Measurements from ENCODE around the gene USP14.

The USP14 gene

GRCh38 chr18:148841-149240 is 9.5 kb upstream of the USP14 start:
- Mint-ChIP-seq H3K4me3 (no peak overlapping the region), H3K27me3 (peaks cover 3% of the 10 kb centered on the region), H3K4me1 (ENCODE audit: low read depth) (no peaks in the 10 kb centered on the region), H3K27ac (no peak overlapping the region), H3K9me3 (ENCODE audit: low read depth) (no peaks in the 10 kb centered on the region), H3K36me3 (no peaks in the 10 kb centered on the region)

- peaks cover 2% of the 10 kb centered on the region for H3K36me3 Mint-ChIP-seq
- H3K27me3 Mint-ChIP-seq: peaks cover 3% of the 10 kb centered on the region
- H3K27ac Mint-ChIP-seq: no peak overlapping the region
- H3K4me3 Mint-ChIP-seq: no peak overlapping the region
- H3K9me3 Mint-ChIP-seq (ENCODE audit: low read depth): no peaks in the 10 kb centered on the region
- H3K4me1 Mint-ChIP-seq (ENCODE audit: low read depth): peaks cover 11% of the 10 kb centered on the region
Observed at GRCh38 chr18:154151-154550, 4.2 kb upstream of the USP14 start.

- no peaks in the 10 kb centered on the region for H3K9me3 Mint-ChIP-seq (ENCODE audit: low read depth)
- H3K27ac Mint-ChIP-seq: no peak overlapping the region
- peaks cover 20% of the 10 kb centered on the region for H3K4me1 Mint-ChIP-seq (ENCODE audit: low read depth)
- H3K36me3 Mint-ChIP-seq: peaks cover 2% of the 10 kb centered on the region
- no peaks in the 10 kb centered on the region for H3K27me3 Mint-ChIP-seq
- no peak overlapping the region for H3K4me3 Mint-ChIP-seq
Observed at GRCh38 chr18:155688-156087, 2.7 kb upstream of the USP14 start.

- H3K9me3 Mint-ChIP-seq (ENCODE audit: low read depth): no peaks in the 10 kb centered on the region
- peak overlapping the region; percentile 54 for H3K27ac Mint-ChIP-seq
- peak overlapping the region; percentile 49 for H3K4me3 Mint-ChIP-seq
- peaks cover 6% of the 10 kb centered on the region for H3K36me3 Mint-ChIP-seq
- no peaks in the 10 kb centered on the region for H3K27me3 Mint-ChIP-seq
- peaks cover 27% of the 10 kb centered on the region for H3K4me1 Mint-ChIP-seq (ENCODE audit: low read depth)
Observed at GRCh38 chr18:156514-157230, 1.7 kb upstream of the USP14 start.

- H3K27ac Mint-ChIP-seq: peak overlapping the region; percentile 97
- H3K36me3 Mint-ChIP-seq: peaks cover 6% of the 10 kb centered on the region
- H3K9me3 Mint-ChIP-seq (ENCODE audit: low read depth): no peaks in the 10 kb centered on the region
- peak overlapping the region; percentile 93 for H3K4me3 Mint-ChIP-seq
- H3K4me1 Mint-ChIP-seq (ENCODE audit: low read depth): peaks cover 40% of the 10 kb centered on the region
- no peaks in the 10 kb centered on the region for H3K27me3 Mint-ChIP-seq
Observed at GRCh38 chr18:159037-159652, 788 bp downstream of the USP14 start.

- peak overlapping the region; percentile 93 for H3K4me3 Mint-ChIP-seq
- H3K27me3 Mint-ChIP-seq: no peaks in the 10 kb centered on the region
- H3K4me1 Mint-ChIP-seq (ENCODE audit: low read depth): peaks cover 41% of the 10 kb centered on the region
- H3K27ac Mint-ChIP-seq: peak overlapping the region; percentile 97
- H3K36me3 Mint-ChIP-seq: peaks cover 6% of the 10 kb centered on the region
- no peaks in the 10 kb centered on the region for H3K9me3 Mint-ChIP-seq (ENCODE audit: low read depth)
Observed at GRCh38 chr18:159933-160332, 1.6 kb downstream of the USP14 start.

GRCh38 chr18:160831-161570 is 2.6 kb downstream of the USP14 start:
- Mint-ChIP-seq H3K36me3 (peaks cover 8% of the 10 kb centered on the region), H3K4me3 (peak overlapping the region; percentile 93), H3K27ac (peak overlapping the region; percentile 73)

GRCh38 chr18:172361-172760 is 14.0 kb downstream of the USP14 start:
- H3K9me3 Mint-ChIP-seq (ENCODE audit: low read depth): no peaks in the 10 kb centered on the region
- H3K4me1 Mint-ChIP-seq (ENCODE audit: low read depth): peaks cover 15% of the 10 kb centered on the region
- no peaks in the 10 kb centered on the region for H3K27me3 Mint-ChIP-seq
- H3K27ac Mint-ChIP-seq: no peak overlapping the region
- H3K36me3 Mint-ChIP-seq: peaks cover 7% of the 10 kb centered on the region
- no peak overlapping the region for H3K4me3 Mint-ChIP-seq

More at GRCh38 chr18:160831-161570, 2.6 kb downstream of the USP14 start:
- H3K4me1 Mint-ChIP-seq (ENCODE audit: low read depth): peaks cover 41% of the 10 kb centered on the region
- no peaks in the 10 kb centered on the region for H3K27me3 Mint-ChIP-seq
- no peaks in the 10 kb centered on the region for H3K9me3 Mint-ChIP-seq (ENCODE audit: low read depth)

GRCh38 chr18:179499-179898 is 21.1 kb downstream of the USP14 start:
- Mint-ChIP-seq H3K36me3 (peaks cover 8% of the 10 kb centered on the region), H3K27ac (no peak overlapping the region), H3K4me1 (ENCODE audit: low read depth) (peaks cover 42% of the 10 kb centered on the region), H3K4me3 (no peak overlapping the region), H3K27me3 (no peaks in the 10 kb centered on the region), H3K9me3 (ENCODE audit: low read depth) (no peaks in the 10 kb centered on the region)

GRCh38 chr18:181711-182110 is 23.4 kb downstream of the USP14 start:
- Mint-ChIP-seq H3K27ac (no peak overlapping the region), H3K9me3 (ENCODE audit: low read depth) (no peaks in the 10 kb centered on the region), H3K4me3 (no peak overlapping the region), H3K4me1 (ENCODE audit: low read depth) (peaks cover 32% of the 10 kb centered on the region), H3K36me3 (peaks cover 8% of the 10 kb centered on the region), H3K27me3 (no peaks in the 10 kb centered on the region)

- H3K27ac Mint-ChIP-seq: no peak overlapping the region
- no peak overlapping the region for H3K4me3 Mint-ChIP-seq
- no peaks in the 10 kb centered on the region for H3K27me3 Mint-ChIP-seq
- H3K36me3 Mint-ChIP-seq: peaks cover 3% of the 10 kb centered on the region
- peaks cover 30% of the 10 kb centered on the region for H3K4me1 Mint-ChIP-seq (ENCODE audit: low read depth)
- no peaks in the 10 kb centered on the region for H3K9me3 Mint-ChIP-seq (ENCODE audit: low read depth)
Observed at GRCh38 chr18:183769-184168, 25.4 kb downstream of the USP14 start.

- Mint-ChIP-seq H3K36me3 (peaks cover 7% of the 10 kb centered on the region), H3K27ac (no peak overlapping the region)
Observed at GRCh38 chr18:189254-189653, 30.9 kb downstream of the USP14 start.

GRCh38 chr18:191725-192124 is 33.4 kb downstream of the USP14 start:
- Mint-ChIP-seq H3K4me1 (ENCODE audit: low read depth) (peaks cover 34% of the 10 kb centered on the region), H3K27me3 (no peaks in the 10 kb centered on the region), H3K9me3 (ENCODE audit: low read depth) (no peaks in the 10 kb centered on the region), H3K27ac (no peak overlapping the region), H3K36me3 (peaks cover 10% of the 10 kb centered on the region), H3K4me3 (no peak overlapping the region)

More at GRCh38 chr18:189254-189653, 30.9 kb downstream of the USP14 start:
- no peak overlapping the region for H3K4me3 Mint-ChIP-seq
- no peaks in the 10 kb centered on the region for H3K9me3 Mint-ChIP-seq (ENCODE audit: low read depth)
- peaks cover 35% of the 10 kb centered on the region for H3K4me1 Mint-ChIP-seq (ENCODE audit: low read depth)
- H3K27me3 Mint-ChIP-seq: no peaks in the 10 kb centered on the region

GRCh38 chr18:192801-193200 is 34.4 kb downstream of the USP14 start:
- no peak overlapping the region for H3K4me3 Mint-ChIP-seq
- H3K36me3 Mint-ChIP-seq: peaks cover 14% of the 10 kb centered on the region
- H3K27me3 Mint-ChIP-seq: no peaks in the 10 kb centered on the region
- H3K27ac Mint-ChIP-seq: no peak overlapping the region
- H3K9me3 Mint-ChIP-seq (ENCODE audit: low read depth): no peaks in the 10 kb centered on the region
- H3K4me1 Mint-ChIP-seq (ENCODE audit: low read depth): peaks cover 28% of the 10 kb centered on the region

- no peak overlapping the region for H3K27ac Mint-ChIP-seq
- no peaks in the 10 kb centered on the region for H3K27me3 Mint-ChIP-seq
- no peaks in the 10 kb centered on the region for H3K9me3 Mint-ChIP-seq (ENCODE audit: low read depth)
- H3K4me1 Mint-ChIP-seq (ENCODE audit: low read depth): peaks cover 11% of the 10 kb centered on the region
- peaks cover 7% of the 10 kb centered on the region for H3K36me3 Mint-ChIP-seq
- no peak overlapping the region for H3K4me3 Mint-ChIP-seq
Observed at GRCh38 chr18:195651-196050, 37.3 kb downstream of the USP14 start.

All from activated naive CD8-positive, alpha-beta T cell (primary cell).